ENCODE data around the gene RTP5. TPM values are rescaled to one million over a fixed set of nuclear protein-coding genes. Genes with fewer than 3 reads are reported as not detected.

RTP5 gene
- total RNA-seq, 1 experiment from 2014 or later = not detected

DNA sequence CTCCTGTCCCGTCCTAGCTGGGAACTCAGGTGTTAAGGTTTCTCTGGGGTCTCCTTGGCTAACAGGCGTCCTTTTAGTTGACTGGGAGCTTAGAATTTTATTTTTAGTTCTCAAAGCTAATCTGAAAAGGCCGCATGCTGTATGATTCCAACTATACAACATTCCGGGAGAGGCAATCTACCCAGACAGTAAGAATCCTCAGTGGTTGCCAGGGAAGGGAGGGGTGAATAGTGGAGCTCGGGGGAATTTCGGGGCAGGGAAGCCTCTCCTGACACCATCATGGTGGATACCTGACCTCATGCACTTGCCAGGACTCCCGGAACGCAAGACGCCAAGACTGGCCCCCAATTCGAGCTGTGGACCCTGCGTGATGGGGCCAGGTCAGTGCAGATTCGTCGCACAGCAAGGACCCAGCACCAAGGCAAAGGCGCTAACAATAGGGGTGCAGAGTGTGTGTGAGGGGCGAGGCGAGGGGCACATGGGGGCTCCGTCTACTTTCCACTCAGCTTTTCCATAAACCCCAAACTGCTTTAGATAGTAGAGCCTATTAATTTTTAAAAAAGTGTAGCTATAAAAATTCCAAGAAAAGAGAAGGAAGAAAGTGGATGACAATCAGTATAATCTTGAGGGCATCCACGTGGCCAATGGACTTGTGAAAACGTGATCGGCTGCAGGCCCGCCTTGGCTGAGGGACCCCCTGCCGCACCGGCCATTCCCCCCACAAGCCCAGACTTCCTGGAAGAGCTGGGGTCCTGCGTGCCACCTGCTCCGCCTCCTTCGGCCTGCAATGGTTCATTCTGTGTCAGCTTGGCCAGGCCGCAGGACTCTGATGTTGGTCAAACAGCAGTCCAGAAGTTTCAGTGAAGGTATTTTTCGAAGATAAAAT, 28.1 kb upstream of the RTP5 start:
- H3K27me3 ChIP-seq (ENCODE audit: insufficient read depth, low read length) = no peaks in the 10 kb centered on the region
- H3K36me3 ChIP-seq (ENCODE audit: control insufficient read depth in 1 of 2, insufficient read depth in 2 of 2, low read length in 2 of 2) = no peaks in the 10 kb centered on the region
- no TSS peak for BruUV-seq (replicated peaks)
- H3K9me3 ChIP-seq (ENCODE audit: control insufficient read depth in 1 of 2, insufficient read depth in 1 of 2, low read depth in 1 of 2, low read length in 2 of 2) = no peaks in the 10 kb centered on the region
- TF ChIP-seq CEBPB (IDR thresholded peaks at IDR 0.05; ENCODE audit: low read depth) (no peak), CBX3 (IDR thresholded peaks at IDR 0.05; ENCODE audit: low read depth) (no peak), ELF1 (IDR thresholded peaks at IDR 0.05; ENCODE audit: borderline replicate concordance, low read depth) (no peak), ZFX (IDR thresholded peaks at IDR 0.05) (no peak), SIN3A (IDR thresholded peaks at IDR 0.05; ENCODE audit: low read depth) (no peak), SP1 (IDR thresholded peaks at IDR 0.05; ENCODE audit: low read depth) (no peak), FOSL1 (IDR thresholded peaks at IDR 0.05; ENCODE audit: low read depth) (no peak), JUND (IDR thresholded peaks at IDR 0.05) (no peak), EZH2phosphoT487 (IDR thresholded peaks at IDR 0.05; ENCODE audit: borderline replicate concordance) (no peak), RAD21 (IDR thresholded peaks at IDR 0.05; ENCODE audit: low read depth) (no peak), TCF7L2 (IDR thresholded peaks at IDR 0.05; ENCODE audit: borderline replicate concordance, extremely low read depth, insufficient read depth, insufficient read length) (no peak), POLR2A (IDR thresholded peaks at IDR 0.05; ENCODE audit: borderline replicate concordance, extremely low read depth, insufficient read depth, insufficient read length) (no peak)
- TF ChIP-seq, protein P1, sequence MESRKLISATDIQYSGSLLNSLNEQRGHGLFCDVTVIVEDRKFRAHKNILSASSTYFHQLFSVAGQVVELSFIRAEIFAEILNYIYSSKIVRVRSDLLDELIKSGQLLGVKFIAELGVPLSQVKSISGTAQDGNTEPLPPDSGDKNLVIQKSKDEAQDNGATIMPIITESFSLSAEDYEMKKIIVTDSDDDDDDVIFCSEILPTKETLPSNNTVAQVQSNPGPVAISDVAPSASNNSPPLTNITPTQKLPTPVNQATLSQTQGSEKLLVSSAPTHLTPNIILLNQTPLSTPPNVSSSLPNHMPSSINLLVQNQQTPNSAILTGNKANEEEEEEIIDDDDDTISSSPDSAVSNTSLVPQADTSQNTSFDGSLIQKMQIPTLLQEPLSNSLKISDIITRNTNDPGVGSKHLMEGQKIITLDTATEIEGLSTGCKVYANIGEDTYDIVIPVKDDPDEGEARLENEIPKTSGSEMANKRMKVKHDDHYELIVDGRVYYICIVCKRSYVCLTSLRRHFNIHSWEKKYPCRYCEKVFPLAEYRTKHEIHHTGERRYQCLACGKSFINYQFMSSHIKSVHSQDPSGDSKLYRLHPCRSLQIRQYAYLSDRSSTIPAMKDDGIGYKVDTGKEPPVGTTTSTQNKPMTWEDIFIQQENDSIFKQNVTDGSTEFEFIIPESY (IDR thresholded peaks at IDR 0.05; ENCODE audit: extremely low read depth, insufficient replicate concordance, low read length) = no peak
- TF ChIP-seq, protein P2, sequence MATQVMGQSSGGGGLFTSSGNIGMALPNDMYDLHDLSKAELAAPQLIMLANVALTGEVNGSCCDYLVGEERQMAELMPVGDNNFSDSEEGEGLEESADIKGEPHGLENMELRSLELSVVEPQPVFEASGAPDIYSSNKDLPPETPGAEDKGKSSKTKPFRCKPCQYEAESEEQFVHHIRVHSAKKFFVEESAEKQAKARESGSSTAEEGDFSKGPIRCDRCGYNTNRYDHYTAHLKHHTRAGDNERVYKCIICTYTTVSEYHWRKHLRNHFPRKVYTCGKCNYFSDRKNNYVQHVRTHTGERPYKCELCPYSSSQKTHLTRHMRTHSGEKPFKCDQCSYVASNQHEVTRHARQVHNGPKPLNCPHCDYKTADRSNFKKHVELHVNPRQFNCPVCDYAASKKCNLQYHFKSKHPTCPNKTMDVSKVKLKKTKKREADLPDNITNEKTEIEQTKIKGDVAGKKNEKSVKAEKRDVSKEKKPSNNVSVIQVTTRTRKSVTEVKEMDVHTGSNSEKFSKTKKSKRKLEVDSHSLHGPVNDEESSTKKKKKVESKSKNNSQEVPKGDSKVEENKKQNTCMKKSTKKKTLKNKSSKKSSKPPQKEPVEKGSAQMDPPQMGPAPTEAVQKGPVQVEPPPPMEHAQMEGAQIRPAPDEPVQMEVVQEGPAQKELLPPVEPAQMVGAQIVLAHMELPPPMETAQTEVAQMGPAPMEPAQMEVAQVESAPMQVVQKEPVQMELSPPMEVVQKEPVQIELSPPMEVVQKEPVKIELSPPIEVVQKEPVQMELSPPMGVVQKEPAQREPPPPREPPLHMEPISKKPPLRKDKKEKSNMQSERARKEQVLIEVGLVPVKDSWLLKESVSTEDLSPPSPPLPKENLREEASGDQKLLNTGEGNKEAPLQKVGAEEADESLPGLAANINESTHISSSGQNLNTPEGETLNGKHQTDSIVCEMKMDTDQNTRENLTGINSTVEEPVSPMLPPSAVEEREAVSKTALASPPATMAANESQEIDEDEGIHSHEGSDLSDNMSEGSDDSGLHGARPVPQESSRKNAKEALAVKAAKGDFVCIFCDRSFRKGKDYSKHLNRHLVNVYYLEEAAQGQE (IDR thresholded peaks at IDR 0.05; ENCODE audit: low read depth) = no peak
- no peaks in the 10 kb centered on the region for H3K79me2 ChIP-seq (ENCODE audit: insufficient read depth, low read length)
- ChIA-PET CTCF (no interaction called here), RAD21 (ENCODE audit: low non-redundant PET in 1 of 2, low total read pairs in 2 of 2, uncharacterized antibody in 2 of 2, unreplicated experiment in 2 of 2) (no interaction called here), POLR2A (no interaction called here)
- no peaks in the 10 kb centered on the region for H3K9me2 ChIP-seq (ENCODE audit: insufficient read depth)
- no peak overlapping the region for H3K27ac ChIP-seq (ENCODE audit: low read depth, low read length)
- H3K4me2 ChIP-seq (ENCODE audit: low read length) = no peak overlapping the region
- DNase-seq (ENCODE audit: low read depth, low spot score) (no peak), ATAC-seq (no peak)
- no peak overlapping the region for H3K9ac ChIP-seq (ENCODE audit: low read length)
- H2AFZ ChIP-seq (ENCODE audit: low read depth, low read length, poor library complexity, severe bottlenecking) = no peak overlapping the region
- H4K20me1 ChIP-seq (ENCODE audit: insufficient read depth) = no peaks in the 10 kb centered on the region
- intact Hi-C loops (cut with micrococcal nuclease) = no loop called here
- H3K4me3 ChIP-seq (replicated peaks in 1 of 2; ENCODE audit: low read depth in 1 of 2, low read length in 2 of 2) = no peak overlapping the region
- peaks cover 10 to 14% of the 10 kb centered on the region in 2 experiments for H3K4me1 ChIP-seq (ENCODE audit: control insufficient read depth in 1 of 2, insufficient read depth in 2 of 2, low read length in 2 of 2)

Measured in HCT116 (cell line).